GM21528 (cell line): ENCODE data around the gene MCCC1.
A peak's percentile ranks its signal among the peaks of the same experiment; 100 is the strongest.
"Not testable (repeated sequence)": the region's sequence is repeated elsewhere in the genome, so short reads cannot be mapped to it uniquely, and the experiment has no call there.

ENCODE experiments used
- ATAC-seq: cut with Tn5 transposase; IDR thresholded peaks from one replicate; pipeline ENCODE4 v1.9.1; 2021; ENCODE audit warnings: mild to moderate bottlenecking, moderate library complexity; ENCODE audit not compliant: unreplicated experiment, low FRiP score

Gene MCCC1

GRCh38 chr3:183099026-183099837, at the start of gene MCCC1:
TSS of gene MCCC1 (minus strand) at chr3:183099496. CDS start at chr3:183099440, 56 bp downstream.
- peak; percentile 99 for ATAC-seq

GRCh38 chr3:183148056-183148455, 48.8 kb upstream of the MCCC1 start:
- no peak for ATAC-seq

GRCh38 chr3:183144363-183144762, 45.1 kb upstream of the MCCC1 start:
- no peak for ATAC-seq

GRCh38 chr3:183142199-183142598, 42.9 kb upstream of the MCCC1 start:
- ATAC-seq, result no peak

- ATAC-seq, result no peak
Measured at GRCh38 chr3:183134844-183135243, 35.5 kb upstream of the MCCC1 start.

GRCh38 chr3:183132409-183132808, 33.1 kb upstream of the MCCC1 start:
- ATAC-seq, result no peak

GRCh38 chr3:183131735-183132134, 32.4 kb upstream of the MCCC1 start:
- no peak for ATAC-seq

- no peak for ATAC-seq
Measured at GRCh38 chr3:183131186-183131725, 32.0 kb upstream of the MCCC1 start.

- no peak for ATAC-seq
Measured at GRCh38 chr3:183129243-183129642, 29.9 kb upstream of the MCCC1 start.

- no peak for ATAC-seq
Measured at GRCh38 chr3:183128709-183129108, 29.4 kb upstream of the MCCC1 start.

GRCh38 chr3:183123891-183124290, 24.6 kb upstream of the MCCC1 start:
- ATAC-seq, result no peak

- ATAC-seq, result no peak
Measured at GRCh38 chr3:183122257-183122932, 23.1 kb upstream of the MCCC1 start.

GRCh38 chr3:183120538-183121215, 21.4 kb upstream of the MCCC1 start:
- ATAC-seq, result no peak

- no peak for ATAC-seq
Measured at GRCh38 chr3:183117056-183117455, 17.8 kb upstream of the MCCC1 start.

GRCh38 chr3:183116025-183116614, 16.8 kb upstream of the MCCC1 start:
- ATAC-seq, result peak; percentile 90

- no peak for ATAC-seq
Measured at GRCh38 chr3:183114384-183115178, 15.3 kb upstream of the MCCC1 start.

- not testable (repeated sequence) for ATAC-seq
Measured at GRCh38 chr3:183109847-183110246, 10.6 kb upstream of the MCCC1 start.

- ATAC-seq, result no peak
Measured at GRCh38 chr3:183108470-183108869, 9.2 kb upstream of the MCCC1 start.

GRCh38 chr3:183108001-183108449, 8.7 kb upstream of the MCCC1 start:
- no peak for ATAC-seq

- not testable (repeated sequence) for ATAC-seq
Measured at GRCh38 chr3:183107372-183107771, 8.1 kb upstream of the MCCC1 start.
